Measurements from ENCODE around the gene LMF2.
"Not testable (repeated sequence)": the region's sequence is repeated elsewhere in the genome, so short reads cannot be mapped to it uniquely, and the experiment has no call there.

The LMF2 gene

DNA sequence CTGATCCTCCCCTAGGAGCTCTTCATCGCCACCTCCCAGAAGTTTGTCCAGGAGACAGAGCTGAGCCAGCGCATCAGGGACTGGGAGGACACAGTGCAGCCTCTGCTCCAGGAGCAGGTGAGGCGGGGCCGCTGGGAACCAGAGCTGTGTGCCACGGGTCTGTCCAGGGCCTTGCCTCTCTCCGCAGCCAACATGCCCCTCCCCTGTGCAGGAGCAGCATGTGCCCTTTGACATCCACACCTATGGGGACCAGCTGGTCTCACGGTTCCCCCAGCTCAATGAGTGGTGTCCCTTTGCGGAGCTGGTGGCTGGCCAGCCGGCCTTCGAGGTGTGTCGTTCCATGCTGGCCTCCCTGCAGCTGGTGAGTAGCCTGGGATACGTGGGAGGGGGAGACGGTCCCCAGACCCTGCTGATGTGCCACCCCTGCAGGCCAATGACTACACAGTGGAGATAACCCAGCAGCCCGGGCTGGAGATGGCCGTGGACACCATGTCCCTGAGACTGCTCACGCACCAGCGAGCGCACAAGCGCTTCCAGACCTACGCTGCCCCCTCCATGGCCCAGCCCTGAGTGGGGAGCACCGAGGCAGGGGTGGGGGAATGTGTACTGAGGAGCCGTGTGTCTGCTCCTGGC is 15.4 kb upstream of the LMF2 start:
- DNase-seq: no peak

- no peak for DNase-seq
Observed at GRCh38 chr22:50522208-50522805, 14.8 kb upstream of the LMF2 start.

DNA sequence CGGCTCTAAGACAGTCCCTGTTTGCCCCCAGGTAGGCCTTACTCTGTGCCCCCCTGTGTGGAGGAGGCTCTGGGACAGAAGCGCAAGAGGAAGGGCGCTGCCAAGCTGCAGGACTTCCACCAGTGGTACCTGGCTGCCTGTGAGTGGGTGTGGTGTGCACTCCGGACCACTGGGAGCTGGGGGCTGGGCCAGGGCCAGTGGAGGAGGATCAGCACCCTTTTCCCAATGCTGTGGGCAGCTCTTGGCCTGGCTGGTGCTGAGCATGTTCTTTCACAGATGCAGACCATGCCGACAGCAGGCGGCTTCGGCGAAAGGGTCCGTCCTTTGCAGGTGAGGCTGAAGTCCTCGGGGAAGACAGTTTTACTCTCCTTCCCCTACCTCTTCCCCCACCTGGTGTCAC is 14.2 kb upstream of the LMF2 start:
- no peak for DNase-seq

- no peak for DNase-seq
Observed at GRCh38 chr22:50520826-50521453, 13.4 kb upstream of the LMF2 start.

DNA sequence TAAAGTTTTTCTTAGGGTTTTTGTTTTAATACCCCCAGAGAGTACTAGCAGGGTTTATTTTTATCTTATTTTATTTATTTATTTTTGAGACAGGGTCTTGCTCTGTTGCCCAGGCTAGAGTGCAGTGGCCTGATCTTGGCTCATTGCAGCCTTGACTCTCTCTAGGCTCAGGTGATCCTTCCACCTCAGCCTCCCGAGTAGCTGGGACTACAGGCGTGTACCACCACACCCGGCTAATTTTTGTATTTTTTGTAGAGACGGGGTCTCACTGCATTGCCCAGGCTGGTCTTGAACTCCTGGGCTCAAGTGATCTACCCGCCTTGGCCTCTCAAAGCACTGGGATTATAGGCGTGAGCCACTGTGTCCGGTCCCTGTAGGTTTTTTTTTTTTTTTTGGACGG is 12.7 kb upstream of the LMF2 start:
- not testable (repeated sequence) for DNase-seq

GRCh38 chr22:50519151-50519550 is 11.6 kb upstream of the LMF2 start:
- DNase-seq: no peak

DNA sequence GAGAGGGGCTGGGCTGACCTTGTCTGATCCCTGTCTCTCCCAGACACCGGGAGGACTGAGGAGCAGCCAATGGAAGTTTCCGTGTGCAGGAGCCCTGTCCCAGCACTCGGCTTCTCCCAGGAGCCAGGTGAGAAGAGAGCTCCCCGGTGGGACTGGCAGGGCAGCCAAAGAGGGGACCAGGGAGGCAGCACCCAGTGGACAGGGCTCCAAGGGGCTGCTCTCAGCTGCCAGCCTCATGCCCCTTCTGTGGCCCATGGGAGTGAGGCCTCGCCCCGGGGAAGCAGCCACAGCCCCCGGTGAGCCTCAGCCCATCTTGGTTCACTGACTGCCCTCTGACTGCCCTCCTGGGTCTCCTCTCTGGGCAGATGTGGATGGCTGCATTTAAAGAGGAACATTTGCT is 11.1 kb upstream of the LMF2 start:
- no peak for DNase-seq

DNA sequence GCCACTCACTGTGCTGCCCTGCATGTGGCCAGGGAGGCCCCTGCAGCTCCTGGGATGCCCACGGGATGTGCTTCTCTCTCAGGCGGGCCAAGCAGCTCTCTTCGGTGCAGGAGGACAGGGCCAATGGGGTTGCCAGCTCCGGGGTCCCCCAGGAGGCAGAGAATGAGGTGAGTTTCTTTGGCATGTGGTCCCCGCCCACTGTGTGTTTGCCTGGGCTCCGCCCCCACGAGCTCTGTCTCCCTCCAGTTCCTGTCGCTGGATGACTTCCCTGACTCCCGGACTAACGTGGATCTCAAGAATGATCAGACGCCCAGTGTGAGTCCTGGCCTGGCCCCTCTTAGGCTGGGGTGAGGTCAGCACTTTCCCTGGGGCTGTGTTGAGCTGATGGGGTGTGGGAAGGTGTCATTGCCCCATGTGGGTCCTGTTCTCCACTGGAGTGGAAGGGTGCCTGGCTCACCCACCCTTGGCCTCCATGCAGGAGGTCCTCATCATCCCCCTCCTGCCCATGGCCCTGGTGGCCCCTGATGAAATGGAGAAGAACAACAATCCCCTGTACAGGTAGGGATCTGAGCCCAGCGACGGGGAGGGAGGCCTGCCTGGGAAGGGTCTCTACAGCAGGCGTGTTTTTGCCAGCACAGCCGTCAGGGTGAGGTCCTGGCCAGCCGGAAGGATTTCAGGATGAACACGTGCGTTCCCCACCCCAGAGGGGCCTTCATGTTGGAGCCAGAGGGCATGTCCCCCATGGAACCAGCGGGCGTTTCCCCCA is 10.2 kb upstream of the LMF2 start:
- no peak for DNase-seq

- DNase-seq: no peak
Observed at GRCh38 chr22:50516891-50517290, 9.4 kb upstream of the LMF2 start.

DNA sequence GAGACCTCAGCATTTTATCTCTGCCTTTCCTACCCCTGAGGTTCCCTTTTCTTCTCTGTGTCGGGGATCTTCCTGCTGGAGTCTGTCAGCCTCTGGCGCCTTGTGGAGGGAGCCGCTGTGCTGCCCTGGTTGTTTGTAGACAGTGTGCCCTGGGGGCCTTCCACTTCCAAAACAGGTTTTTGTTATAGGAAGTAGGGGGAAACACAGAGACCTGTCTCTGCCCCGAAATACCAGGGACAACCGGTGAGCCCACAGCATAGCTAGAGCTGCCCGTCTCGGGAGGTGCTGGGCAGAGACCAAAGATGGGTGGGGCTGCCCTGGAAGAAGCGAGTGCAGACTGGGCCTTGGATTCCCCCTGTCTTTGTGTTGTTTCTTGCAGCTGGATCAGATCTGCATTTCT is 8.6 kb upstream of the LMF2 start:
- no peak for DNase-seq

DNA sequence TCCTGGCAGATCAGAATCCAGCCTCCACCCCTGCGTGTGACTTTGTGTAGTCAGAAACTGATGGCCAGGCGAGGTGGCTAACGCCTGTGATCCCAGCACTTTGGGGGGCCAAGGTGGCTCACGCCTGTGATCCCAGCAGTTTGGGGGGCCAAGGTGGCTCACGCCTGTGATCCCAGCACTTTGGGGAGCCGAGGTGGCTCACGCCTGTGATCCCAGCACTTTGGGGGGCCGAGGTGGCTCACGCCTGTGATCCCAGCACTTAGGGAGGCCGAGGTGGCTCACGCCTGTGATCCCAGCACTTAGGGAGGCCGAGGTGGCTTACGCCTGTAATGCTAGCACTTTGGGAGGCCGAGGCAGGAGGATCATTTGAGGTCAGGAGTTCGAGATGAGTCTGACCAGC is 5.7 kb upstream of the LMF2 start:
- no peak for DNase-seq

DNA sequence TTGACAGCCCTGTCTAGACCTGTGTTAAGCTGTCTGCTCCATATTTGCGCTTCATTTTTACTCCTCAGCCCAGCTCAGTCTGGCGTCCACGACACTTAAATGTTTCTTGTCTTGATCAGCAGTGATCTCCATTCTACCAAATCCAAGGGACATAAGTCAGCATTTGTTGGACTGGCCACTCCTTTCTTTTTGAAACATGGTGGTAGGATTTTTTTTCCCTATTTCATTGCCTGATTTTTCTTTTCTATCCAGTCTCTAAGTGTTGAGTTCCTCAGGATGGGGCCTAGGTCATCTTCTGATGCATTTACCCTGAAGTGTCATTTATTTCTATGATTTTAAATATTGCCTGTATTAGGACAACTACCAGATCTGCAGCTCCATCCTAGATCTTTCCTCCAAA is 1.4 kb upstream of the LMF2 start:
- DNase-seq: no peak

GRCh38 chr22:50507991-50508884 is 736 bp upstream of the LMF2 start, which contains the start of gene NCAPH2:
NCAPH2 (plus strand) TSS chr22:50508224; CDS start chr22:50508338, 114 bp downstream.
- peak; percentile 93 to 97 for DNase-seq

GRCh38 chr22:50506611-50507420 is 686 bp downstream of the LMF2 start:
- no peak for DNase-seq

DNA sequence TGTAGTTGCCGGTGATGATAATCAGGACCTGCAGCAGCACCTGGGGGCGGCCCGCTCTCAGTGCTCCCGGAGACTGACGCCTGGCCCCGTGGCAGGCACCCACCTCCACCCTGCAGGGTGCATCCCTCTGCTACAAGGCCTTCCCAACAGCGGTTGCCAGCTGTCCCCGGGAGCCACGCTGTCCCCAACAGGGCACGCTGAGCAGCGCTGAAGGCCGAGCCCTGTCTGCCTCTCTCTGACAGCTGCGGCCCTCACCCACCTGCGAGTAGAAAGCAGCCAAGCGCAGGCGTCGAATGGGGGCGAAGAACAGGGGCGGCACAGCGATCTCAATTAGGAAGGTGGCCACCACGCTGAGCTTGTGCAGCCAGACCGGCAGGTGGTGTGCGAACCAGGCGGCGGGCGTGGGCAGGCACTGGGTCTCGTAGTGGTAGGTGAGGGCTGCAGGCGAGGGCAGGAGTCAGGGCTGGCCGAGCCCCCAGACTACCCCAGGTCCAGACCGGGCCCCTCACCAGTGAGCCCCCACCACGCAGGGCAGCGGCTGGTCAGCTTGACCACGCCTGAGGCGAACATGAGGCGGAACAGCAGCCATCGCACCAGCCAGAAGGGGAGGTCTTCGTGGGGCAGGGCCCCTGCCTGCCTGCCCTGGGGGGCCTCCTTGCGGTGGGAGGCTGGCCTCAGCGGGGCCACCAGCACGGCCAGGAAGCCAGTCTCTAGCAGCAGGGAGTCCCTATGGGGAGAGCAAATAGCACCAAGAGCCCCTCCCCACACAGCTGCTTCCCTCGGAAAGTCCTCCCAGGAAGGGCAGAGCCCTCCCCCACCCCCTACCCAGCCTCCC is 1.5 kb downstream of the LMF2 start:
- DNase-seq: no peak

GRCh38 chr22:50505276-50505775 is 2.2 kb downstream of the LMF2 start:
- DNase-seq: no peak

- DNase-seq: no peak
Observed at GRCh38 chr22:50504369-50505211, 2.9 kb downstream of the LMF2 start.

DNA sequence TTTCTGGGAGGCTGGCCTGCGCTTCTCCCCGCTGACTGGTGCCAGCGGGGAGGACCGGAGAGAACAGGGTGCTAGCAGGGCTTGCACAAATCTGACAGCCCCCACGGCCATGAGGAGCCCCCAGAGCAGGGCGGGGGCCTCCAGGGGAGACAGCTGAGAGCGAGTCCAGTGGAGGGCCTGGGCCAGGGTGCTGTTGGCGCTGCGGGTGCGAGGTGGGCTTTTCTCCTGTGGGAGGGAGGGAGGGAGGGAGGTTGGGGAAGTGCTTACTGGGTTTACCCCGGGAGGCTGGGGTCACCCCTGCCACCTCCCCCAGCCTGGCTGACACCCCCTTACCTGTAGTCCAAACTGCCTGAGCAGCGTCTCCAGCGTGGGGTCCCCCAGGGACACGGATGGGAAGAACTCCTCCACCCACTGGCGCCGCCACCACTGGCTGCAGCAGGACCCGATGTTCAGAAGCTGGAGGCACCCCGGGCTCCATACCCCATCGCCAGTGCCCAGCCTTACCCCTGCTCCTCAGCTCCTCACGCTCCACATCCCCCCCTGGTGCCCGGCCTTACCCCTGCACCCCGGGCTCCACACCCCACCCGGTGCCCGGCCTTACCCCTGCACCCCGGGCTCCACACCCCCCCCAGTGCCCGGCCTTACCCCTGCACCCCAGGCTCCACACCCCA is 3.9 kb downstream of the LMF2 start:
- DNase-seq: no peak
